Measurements from ENCODE around the gene RFC1. TPM values are rescaled to one million over a fixed set of nuclear protein-coding genes. Genes with fewer than 3 reads are reported as not detected.

Gene RFC1
- total RNA-seq, 4 donors from 2014 or later, result 17.2 to 30.6 (median 18.6) TPM

DNA sequence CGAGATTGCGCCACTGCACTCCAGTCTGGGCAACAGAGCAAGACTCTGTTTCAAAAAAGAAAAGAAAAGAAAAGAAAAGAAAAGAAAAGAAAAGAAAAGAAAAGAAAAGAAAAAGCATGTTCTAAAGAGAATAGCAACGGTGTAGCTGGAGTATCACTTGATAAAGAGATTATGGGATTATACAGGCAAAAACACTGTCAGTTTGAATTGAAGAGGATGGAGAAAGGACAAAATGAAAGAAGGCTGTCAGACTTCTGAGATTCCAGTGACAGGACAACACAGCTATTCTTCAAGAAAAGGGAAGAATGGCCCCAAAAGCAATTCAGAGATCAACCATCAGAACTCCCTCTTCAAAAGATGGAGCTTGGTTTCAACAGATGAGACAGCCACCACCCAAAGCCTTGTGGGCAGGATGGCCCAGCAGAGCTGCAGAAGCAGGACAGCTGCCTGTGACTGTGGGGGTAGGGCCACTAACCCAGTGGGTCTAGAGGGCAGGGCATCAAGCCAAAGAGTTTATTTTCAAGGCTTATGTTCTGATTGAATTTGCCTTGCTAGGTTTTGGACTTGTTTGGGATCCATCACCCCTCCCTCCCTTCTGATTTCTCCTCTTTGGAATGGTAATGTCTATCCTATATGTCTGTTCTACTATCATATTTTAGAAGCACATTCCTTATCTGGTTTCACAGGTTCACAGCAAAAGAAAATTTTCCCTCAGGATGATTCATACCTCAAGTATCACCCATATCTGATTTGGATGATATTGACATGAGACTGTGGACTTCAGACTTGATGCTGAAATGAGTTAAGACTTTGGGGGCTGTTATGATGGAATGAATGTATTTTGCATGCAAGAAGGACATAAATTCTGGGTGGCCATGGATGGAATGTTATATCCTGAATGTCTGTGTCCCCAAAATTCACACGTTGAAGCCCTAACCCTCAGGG is 17.5 kb downstream of the RFC1 start:
- no peak overlapping the region for H3K27ac ChIP-seq
- no peaks in the 10 kb centered on the region for H3K9me3 ChIP-seq
- H3K4me1 ChIP-seq, result peaks cover 4 to 20% (median 14%) of the 10 kb centered on the region in 4 donors
- no peak for DNase-seq
- peaks cover 0 to 29% (median 5%) of the 10 kb centered on the region in 4 donors for H3K36me3 ChIP-seq
- in situ Hi-C loops (cut with MboI; ENCODE audit: low pct_ligation_motif_present in 1 of 4, low pct_unique_long_range_greater_than_20kb in 1 of 4, low sequenced_read_pairs in 3 of 4), result no loop called here
- TF ChIP-seq POLR2A (IDR thresholded peaks at IDR 0.05) (no peak), CTCF (IDR thresholded peaks at IDR 0.05) (no peak), POLR2AphosphoS5 (IDR thresholded peaks at IDR 0.05) (no peak), EP300 (IDR thresholded peaks at IDR 0.05; ENCODE audit: low read depth) (no peak)
- no peaks in the 10 kb centered on the region for H3K27me3 ChIP-seq
- intact Hi-C loops (cut with DNase I; ENCODE audit: low total_unique reads), result no loop called here
- WGBS, 2 donors (ENCODE audit: low coverage in 1 of 2), result 90 to 92% methylated on average over 3 to 4 of the region's 4 CpGs
- H3K4me3 ChIP-seq, result no peak overlapping the region

DNA sequence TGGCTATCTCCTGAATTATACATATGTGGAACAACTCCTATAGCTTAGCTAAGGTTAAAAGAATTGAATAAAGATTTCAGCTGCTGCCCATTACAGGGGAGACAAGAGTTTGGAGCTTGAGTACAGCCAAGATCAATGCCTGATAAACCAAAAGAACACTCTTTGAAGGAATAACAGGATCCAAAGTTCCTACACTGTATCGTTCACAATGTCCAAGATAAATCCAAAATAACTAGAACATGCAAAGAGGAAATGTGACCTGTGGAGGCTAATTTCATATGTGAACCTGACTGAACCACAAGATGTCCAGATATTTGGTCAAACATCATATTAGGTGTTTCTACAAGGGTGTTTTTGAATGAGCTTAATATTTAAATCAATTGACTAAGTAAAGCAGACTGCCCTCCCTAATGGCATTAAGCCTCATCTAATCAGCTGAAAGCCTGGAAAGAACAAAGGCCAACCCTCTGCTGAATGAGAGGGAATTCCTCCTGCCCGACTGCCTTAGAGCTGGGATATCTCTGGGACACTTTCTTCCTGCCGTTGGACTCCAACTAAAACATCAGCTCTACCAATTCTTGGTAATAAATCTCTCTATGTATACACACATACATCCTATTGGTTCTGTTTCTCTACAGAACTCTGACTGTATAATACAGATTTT is 19.2 kb downstream of the RFC1 start:
- WGBS, 2 donors (ENCODE audit: low coverage in 1 of 2), result 81 to 89% methylated on average over 3 of the region's 3 CpGs
- no peak for DNase-seq
- Histone ChIP-seq H3K4me1 (peaks cover 0 to 12% (median 4%) of the 10 kb centered on the region in 4 donors), H3K9me3 (no peaks in the 10 kb centered on the region), H3K27me3 (no peaks in the 10 kb centered on the region), H3K27ac (no peak overlapping the region), H3K4me3 (no peak overlapping the region), H3K36me3 (peaks cover 0 to 29% (median 5%) of the 10 kb centered on the region in 4 donors)
- intact Hi-C loops (cut with DNase I; ENCODE audit: low total_unique reads), result no loop called here
- TF ChIP-seq POLR2A (IDR thresholded peaks at IDR 0.05), result no peak
- TF ChIP-seq EP300 (IDR thresholded peaks at IDR 0.05; ENCODE audit: low read depth), result no peak
- no peak for TF ChIP-seq POLR2AphosphoS5 (IDR thresholded peaks at IDR 0.05)
- no peak for TF ChIP-seq CTCF (IDR thresholded peaks at IDR 0.05)
- in situ Hi-C loops (cut with MboI; ENCODE audit: low pct_ligation_motif_present in 1 of 4, low pct_unique_long_range_greater_than_20kb in 1 of 4, low sequenced_read_pairs in 3 of 4), result no loop called here

DNA sequence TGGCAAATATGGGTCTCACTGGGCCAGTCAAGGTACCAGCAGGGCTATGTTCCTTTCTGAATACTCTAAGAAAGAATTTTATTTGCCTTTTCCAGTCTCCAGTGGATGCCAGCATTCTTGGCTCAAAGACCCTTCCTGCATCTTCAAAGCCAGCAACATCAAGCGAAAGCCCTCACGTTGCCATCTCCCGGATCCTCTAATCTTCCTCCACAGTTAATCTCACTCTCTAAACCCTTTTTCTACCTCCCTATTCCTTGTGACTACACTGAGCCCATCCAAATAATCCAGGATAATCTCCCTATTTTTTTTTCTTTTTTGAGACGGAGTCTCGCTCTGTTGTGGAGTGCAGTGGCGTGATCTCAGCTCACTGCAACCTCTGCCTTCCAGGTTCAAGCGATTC is 23.4 kb downstream of the RFC1 start:
- Histone ChIP-seq H3K4me1 (peaks cover 0 to 9% (median 2%) of the 10 kb centered on the region in 4 donors), H3K36me3 (peaks cover 0 to 18% (median 0%) of the 10 kb centered on the region in 4 donors), H3K27ac (no peak overlapping the region), H3K27me3 (no peaks in the 10 kb centered on the region), H3K9me3 (no peaks in the 10 kb centered on the region), H3K4me3 (no peak overlapping the region)
- intact Hi-C loops (cut with DNase I; ENCODE audit: low total_unique reads), result no loop called here
- 95 to 100% methylated on average over 5 to 7 of the region's 7 CpGs for WGBS, 2 donors (ENCODE audit: low coverage in 1 of 2)
- no peak for DNase-seq
- in situ Hi-C loops (cut with MboI; ENCODE audit: low pct_ligation_motif_present in 1 of 4, low pct_unique_long_range_greater_than_20kb in 1 of 4, low sequenced_read_pairs in 3 of 4), result no loop called here
- TF ChIP-seq EP300 (IDR thresholded peaks at IDR 0.05; ENCODE audit: low read depth) (no peak), POLR2AphosphoS5 (IDR thresholded peaks at IDR 0.05) (no peak), POLR2A (IDR thresholded peaks at IDR 0.05) (no peak), CTCF (IDR thresholded peaks at IDR 0.05) (no peak)

GRCh38 chr4:39341075-39341725 is 25.0 kb downstream of the RFC1 start:
- 75 to 77% methylated on average over 7 to 8 of the region's 8 CpGs for WGBS, 2 donors (ENCODE audit: low coverage in 1 of 2)
- Histone ChIP-seq H3K36me3 (peaks cover 0 to 16% (median 0%) of the 10 kb centered on the region in 4 donors), H3K27ac (no peak overlapping the region), H3K4me3 (no peak overlapping the region), H3K9me3 (no peaks in the 10 kb centered on the region), H3K4me1 (peaks cover 0 to 9% (median 2%) of the 10 kb centered on the region in 4 donors), H3K27me3 (no peaks in the 10 kb centered on the region)
- DNase-seq, result no peak
- in situ Hi-C loops (cut with MboI; ENCODE audit: low pct_ligation_motif_present in 1 of 4, low pct_unique_long_range_greater_than_20kb in 1 of 4, low sequenced_read_pairs in 3 of 4), result no loop called here
- intact Hi-C loops (cut with DNase I; ENCODE audit: low total_unique reads), result no loop called here
- TF ChIP-seq POLR2AphosphoS5 (IDR thresholded peaks at IDR 0.05) (no peak), CTCF (IDR thresholded peaks at IDR 0.05) (no peak), POLR2A (IDR thresholded peaks at IDR 0.05) (no peak), EP300 (IDR thresholded peaks at IDR 0.05; ENCODE audit: low read depth) (no peak)
